Renal cortex interstitium (tissue), 11 donors: ENCODE results near the gene GPR65. TPM values are rescaled to one million over a fixed set of nuclear protein-coding genes. Genes with fewer than 3 reads are reported as not detected.

Experiments used
- DNase-seq, 11 donors: peaks; one replicate each; pipeline ENCODE4 v3.0.0-alpha.2; 2013; ENCODE audit warnings: low read depth in 9 of 11, low spot score in 4 of 11; ENCODE audit errors: extremely low read depth in 1 of 11
- polyA plus RNA-seq, 3 donors: library from polyadenylated mRNA; unstranded; fragments of 120-200 nt; gene quantifications; one replicate each; pipeline ENCODE4 v1.2.1, GENCODE V29; 2013; ENCODE audit not compliant: insufficient read length in 3 of 3

Gene GPR65
- polyA plus RNA-seq, 3 donors, result 0.50 to 0.80 (median 0.50) TPM

DNA sequence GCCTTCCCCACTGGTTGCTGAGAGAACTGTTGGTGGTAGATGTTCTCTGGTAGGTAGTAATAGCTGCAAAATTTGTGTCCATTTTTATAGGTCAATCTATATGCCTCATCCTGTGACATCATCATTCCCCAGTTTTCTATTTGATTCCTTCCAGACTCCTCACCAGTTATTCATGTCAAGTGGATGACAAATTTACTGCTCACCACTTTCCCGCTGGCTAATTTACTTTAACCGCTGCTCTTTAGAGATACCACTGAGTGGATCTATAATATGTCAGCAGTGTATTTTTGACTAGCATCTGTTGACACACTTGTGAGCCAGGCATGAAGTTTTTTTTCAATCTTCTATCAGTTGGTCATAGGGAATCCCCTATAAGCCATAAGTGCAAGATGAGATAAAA is 24.6 kb downstream of the GPR65 start:
- DNase-seq, result no peak

DNA sequence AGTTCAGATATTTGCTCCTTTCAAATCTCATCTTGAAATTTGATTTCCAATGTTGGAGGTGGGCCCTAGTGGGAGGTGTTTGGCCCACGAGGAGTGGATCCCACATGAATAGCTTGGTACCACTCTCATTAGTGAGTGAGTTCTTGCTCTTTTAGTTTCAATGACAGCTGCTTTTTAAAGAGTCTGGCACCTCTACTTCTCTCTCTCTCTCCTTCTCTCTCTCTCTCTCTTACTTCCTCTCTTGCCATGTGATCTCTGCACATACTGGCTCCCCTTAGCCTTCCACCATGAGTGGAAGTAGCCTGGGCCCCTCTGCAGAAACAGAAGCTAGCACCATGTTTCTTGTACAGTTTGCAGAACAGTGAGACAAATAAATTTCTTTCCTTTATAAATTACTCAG is 25.1 kb downstream of the GPR65 start:
- DNase-seq, result no peak

DNA sequence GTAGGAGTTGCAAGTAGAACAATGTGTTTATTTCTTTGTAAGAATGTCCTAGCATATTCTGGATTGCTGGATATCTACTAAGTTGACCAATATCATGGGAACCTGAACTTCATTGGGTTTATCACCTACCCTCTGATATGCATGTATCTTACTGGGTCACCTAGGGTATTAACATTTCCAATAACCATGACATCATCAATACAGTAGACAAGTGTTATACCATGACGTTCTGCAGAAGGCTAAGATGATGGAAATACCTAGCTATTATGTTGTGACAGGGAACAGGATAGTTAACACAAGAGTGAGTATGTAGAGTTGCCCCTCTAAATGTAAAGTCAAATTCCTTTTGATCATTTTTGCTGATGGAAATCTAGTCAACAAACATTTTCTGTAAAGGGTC is 26.0 kb downstream of the GPR65 start:
- DNase-seq, result no peak

- DNase-seq, result no peak
Measured at GRCh38 chr14:88032373-88032772, 27.4 kb downstream of the GPR65 start.

- no peak for DNase-seq
Measured at GRCh38 chr14:88034076-88034475, 29.1 kb downstream of the GPR65 start.

- DNase-seq, result no peak
Measured at GRCh38 chr14:88036422-88036821, 31.5 kb downstream of the GPR65 start.

- no peak for DNase-seq
Measured at GRCh38 chr14:88037325-88037724, 32.4 kb downstream of the GPR65 start.

DNA sequence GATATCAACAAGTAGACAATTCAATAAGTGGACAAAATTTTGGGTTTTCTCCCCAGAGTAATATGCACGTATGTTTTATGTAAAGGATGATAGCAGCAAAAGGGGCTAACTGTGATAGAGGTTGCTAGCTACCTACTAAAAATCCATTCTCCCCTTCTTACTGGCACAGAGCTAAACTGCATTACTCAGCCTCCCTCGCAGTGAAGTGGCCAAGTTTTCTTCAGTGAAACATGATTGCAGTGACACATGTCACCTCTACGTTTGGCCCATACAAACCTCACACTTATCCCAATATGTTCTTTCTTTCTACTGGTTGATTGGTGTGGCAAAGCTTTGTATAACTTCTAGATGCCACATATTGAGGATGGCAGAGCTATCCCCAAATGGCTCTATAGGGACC is 34.3 kb downstream of the GPR65 start:
- no peak for DNase-seq

GRCh38 chr14:88040146-88040545 is 35.2 kb downstream of the GPR65 start:
- DNase-seq, result no peak

DNA sequence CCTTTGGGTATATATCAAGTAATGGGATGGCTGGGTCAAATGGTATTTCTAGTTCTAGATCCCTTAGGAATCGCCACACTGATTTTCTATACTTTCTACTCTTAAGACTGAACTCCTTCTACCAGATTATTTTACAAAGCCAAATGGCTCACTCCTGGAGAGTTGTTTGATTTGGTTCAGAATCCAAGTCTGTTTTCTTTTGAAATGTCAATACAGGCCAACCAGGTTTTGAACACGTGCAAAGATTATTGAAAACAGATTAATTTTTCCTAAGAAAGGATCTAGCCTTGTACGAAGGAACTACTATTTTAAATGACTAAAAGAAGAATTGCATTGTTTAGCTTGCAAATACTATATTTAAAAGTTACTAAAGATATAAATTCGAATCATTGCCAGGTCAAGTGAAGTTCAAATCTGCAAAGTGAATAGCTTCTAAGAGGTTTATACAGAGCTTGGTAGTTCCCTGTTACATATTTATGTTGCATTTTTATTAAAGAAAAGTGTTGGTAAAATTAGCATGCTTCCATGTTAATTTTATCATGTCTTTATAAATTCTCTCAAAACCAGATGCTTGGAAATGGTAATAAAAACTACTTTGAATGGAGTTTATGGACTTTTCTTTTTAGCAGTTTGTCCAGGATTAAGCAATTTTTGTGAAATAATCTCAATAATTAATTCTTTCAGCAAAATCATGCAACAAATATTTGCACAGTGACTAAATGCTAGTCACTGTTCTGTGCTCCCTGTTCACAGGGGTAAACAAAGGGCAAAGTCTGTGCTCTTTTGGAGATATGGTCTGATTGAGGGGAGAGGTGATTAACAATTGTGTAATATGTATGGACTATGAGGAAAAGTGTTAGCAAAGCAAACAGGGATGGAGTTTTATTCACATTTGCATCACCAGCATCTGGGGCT is 38.9 kb downstream of the GPR65 start:
- DNase-seq, result no peak

DNA sequence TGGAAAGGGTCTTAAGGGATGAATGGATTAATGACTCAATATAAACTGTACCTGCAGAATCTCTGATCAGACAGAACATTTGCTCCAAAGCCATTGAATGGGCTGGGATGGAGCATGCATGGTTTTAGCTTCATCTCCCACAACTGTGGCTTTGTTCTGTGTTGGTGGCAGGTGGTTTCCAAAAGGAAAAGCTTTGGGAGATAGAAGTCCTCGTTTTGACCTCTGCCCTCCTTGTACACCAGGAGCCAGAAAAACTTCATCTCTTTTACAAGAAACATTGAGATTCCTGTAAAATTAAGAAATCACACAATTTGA is 39.5 kb downstream of the GPR65 start:
- no peak for DNase-seq

GRCh38 chr14:88044776-88045446 is 40.0 kb downstream of the GPR65 start:
- no peak for DNase-seq

DNA sequence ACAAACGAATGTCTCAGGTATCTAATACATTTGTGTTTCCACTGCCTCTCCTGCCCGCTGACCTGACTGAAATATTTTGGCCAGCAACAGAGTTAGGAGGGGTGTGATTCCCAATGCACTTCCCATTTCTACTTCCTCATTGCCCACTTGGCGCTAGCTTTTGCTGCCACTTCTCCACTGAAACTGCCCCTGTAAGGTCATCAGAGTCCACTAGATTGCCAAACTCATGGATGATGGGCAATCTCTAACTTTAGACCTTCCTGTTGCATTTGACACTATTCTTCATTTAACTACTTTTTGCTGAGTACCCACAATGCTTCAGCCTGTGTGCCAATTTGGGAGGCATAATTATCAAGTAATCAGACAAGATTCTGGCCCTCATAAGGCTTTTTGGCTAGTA is 40.8 kb downstream of the GPR65 start:
- DNase-seq, result no peak

DNA sequence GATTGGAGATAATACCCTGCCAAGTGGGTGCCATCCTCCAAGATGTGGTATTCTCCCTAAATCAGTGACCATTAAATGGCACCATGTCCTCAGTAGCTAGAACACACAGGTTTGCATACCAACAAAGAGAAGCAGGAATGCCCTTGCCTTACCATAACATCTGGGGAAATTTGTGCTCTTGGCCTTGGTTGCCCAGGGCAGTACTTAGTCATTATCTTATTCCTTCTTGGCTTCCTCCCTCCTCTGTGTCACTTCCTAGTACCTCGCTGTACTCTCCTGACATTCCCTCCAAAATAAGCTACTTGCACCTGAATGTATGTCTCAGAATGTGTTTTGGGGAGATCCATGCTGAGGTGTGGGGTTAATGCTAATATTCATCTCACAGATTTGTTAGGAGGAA is 43.4 kb downstream of the GPR65 start:
- DNase-seq, result no peak

GRCh38 chr14:88049266-88049665 is 44.3 kb downstream of the GPR65 start:
- no peak for DNase-seq

DNA sequence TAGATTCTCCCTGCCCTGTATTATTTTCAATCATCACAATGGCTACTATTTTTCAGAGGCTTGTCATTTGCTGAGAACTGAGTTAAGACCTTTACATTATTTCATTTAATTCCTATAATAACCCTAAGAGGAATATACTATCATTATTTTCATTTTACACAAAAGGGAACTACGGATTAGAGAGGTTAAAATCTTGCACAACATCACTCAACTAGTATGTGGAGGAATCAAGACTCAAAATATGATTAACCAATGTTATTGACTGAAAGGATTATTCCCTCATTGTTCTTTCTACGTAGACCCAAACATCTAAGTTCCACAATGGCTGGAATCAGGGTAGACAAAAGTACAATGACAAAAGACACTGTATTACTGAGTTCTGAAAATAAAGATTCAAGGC is 45.0 kb downstream of the GPR65 start:
- no peak for DNase-seq

GRCh38 chr14:88060576-88060975 is 55.6 kb downstream of the GPR65 start:
- no peak for DNase-seq

DNA sequence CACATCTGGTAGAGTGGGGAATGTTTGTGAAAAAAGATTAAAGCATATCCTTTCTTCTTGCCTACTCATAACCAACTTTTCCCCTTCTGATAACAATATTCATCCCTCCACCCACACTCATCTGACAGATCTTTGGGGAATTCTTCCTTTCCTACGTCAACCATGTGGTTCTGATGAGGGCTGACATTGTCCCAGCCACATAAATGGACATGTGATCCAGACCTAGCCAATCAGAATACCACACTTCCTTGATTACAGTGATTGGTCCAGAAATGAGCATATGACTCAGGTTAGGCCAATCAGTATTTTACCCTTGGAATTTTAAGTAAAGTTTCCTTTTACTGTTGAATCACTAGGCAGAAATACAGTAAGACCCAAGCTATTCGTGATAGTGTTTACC is 58.9 kb downstream of the GPR65 start:
- DNase-seq, result no peak
